Spleen (tissue), 3 donors: ENCODE data around the gene PLCB4.

Source experiments
- POLR2A ChIP-seq, 3 donors: fragments of 450-650 bp; IDR thresholded peaks; one replicate each; pipeline ENCODE4 v1.5.1; 2017; ENCODE audit warnings: antibody characterized with exemption in 3 of 3, mild to moderate bottlenecking in 1 of 3
- POLR2AphosphoS5 ChIP-seq, 3 donors: sonication (generic); formaldehyde crosslinking; IDR thresholded peaks; one replicate each; pipeline ENCODE4 v1.5.1; 2017; ENCODE audit warnings: antibody characterized with exemption in 3 of 3

DNA sequence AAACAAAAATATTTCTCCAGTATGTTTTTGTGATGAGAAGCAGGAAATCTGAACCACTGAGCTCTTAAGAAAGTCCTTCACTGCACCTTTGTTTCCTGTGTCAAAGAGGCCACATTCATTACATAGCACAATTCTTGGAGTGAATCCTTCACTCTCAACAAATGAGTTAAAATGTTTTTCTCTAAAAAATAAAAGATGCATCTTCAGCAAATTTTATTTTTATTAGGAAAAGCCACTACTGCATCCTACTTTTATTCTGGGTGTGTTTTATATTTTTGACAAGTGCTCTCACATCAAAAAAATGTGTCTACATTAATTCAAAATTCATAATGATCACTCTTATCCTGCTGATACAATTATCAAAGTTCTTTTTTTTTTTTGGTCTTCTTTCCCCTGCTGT lies 76.3 kb downstream of the PLCB4 start:
- TF ChIP-seq POLR2A (IDR thresholded peaks at IDR 0.05) = no peak
- TF ChIP-seq POLR2AphosphoS5 (IDR thresholded peaks at IDR 0.05) = no peak
